IPS-15b (cell line): ENCODE measurements around the gene CCBE1.

Source experiments
- H3K27me3 ChIP-seq: one replicate; pipeline ENCODE4 v1.6.1; 2013; ENCODE audit warnings: low read length; ENCODE audit not compliant: control insufficient read depth, insufficient read depth
- H3K36me3 ChIP-seq: one replicate; pipeline ENCODE4 v1.6.1; 2013; ENCODE audit warnings: low read length; ENCODE audit not compliant: control insufficient read depth, insufficient read depth
- H3K4me1 ChIP-seq: one replicate; pipeline ENCODE4 v1.6.1; 2013; ENCODE audit warnings: mild to moderate bottlenecking, low read length; ENCODE audit not compliant: control insufficient read depth, insufficient read depth
- H3K4me3 ChIP-seq: one replicate; pipeline ENCODE4 v1.5.1; 2013; ENCODE audit warnings: low read depth, low read length
- H3K9ac ChIP-seq: one replicate; pipeline ENCODE4 v1.6.1; 2013; ENCODE audit warnings: low read depth, mild to moderate bottlenecking, low read length
- H3K9me3 ChIP-seq: one replicate; pipeline ENCODE4 v1.6.1; 2013; ENCODE audit warnings: mild to moderate bottlenecking, low read length; ENCODE audit not compliant: control insufficient read depth, insufficient read depth

Gene CCBE1

DNA sequence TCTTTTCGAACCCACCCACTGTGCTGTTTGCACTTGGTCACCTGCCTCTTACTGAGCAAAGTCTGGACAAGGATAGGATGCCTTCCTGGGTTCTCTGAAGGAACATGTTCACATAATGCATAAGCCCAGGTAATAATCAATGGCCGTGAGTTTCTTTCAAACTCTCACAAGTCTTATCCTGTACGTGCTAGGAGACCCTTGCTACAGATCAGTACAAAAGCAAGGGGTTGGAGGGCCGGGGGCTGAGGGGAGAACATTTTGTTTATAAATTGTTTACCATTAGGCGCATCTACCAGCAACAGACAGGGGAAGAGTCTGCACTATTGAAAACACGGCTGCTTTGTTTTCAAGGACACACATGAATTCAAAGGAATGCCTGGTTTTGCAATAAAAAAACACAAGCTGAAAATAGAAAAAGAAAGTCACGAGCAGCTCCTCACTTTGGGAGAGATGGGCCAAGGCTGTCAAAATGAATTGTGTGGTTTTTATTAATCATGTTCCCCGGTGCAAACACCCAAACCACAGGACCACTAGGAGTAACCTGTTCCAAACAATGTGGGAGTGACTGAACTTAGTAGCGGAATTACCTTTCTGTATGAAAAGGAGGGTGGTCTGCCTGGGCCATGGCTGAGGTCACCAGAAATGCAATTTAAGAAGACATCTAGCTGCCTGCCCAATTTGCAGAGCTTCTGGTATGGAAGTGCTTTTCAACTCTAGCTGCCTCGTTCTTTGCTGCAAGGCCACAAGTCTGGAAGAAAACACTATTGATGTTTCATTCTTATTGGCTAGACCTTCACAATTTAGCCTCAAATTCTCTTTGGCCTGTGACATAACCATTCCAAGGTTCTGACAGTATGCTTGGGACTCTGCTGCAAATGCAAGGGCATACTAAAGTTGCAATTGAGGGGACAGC, 73.5 kb downstream of the CCBE1 start:
- no peaks in the 10 kb centered on the region for H3K9me3 ChIP-seq
- H3K36me3 ChIP-seq: no peaks in the 10 kb centered on the region
- H3K4me1 ChIP-seq: no peaks in the 10 kb centered on the region
- H3K9ac ChIP-seq: no peak overlapping the region
- no peaks in the 10 kb centered on the region for H3K27me3 ChIP-seq
- H3K4me3 ChIP-seq: no peak overlapping the region

DNA sequence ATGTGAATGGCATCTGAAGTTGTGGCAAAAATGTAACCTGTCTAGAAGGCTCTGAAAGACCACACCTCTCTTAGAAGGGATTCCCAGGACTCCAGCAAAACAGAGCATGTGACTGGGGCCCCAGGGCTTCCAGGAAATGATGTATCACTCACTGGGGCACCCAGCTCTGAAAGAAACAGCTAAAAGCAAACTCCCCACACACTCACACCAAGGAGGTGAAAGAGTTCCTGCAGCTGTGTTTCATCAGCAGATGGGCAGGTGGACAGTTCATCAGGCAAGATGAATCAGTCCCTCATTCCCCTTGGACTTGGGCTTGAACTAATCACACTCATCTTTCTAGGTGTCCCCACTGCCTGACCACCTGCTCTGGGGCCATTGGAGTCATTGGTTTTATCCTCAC, 76.2 kb downstream of the CCBE1 start:
- Histone ChIP-seq H3K36me3 (no peaks in the 10 kb centered on the region), H3K27me3 (no peaks in the 10 kb centered on the region)

DNA sequence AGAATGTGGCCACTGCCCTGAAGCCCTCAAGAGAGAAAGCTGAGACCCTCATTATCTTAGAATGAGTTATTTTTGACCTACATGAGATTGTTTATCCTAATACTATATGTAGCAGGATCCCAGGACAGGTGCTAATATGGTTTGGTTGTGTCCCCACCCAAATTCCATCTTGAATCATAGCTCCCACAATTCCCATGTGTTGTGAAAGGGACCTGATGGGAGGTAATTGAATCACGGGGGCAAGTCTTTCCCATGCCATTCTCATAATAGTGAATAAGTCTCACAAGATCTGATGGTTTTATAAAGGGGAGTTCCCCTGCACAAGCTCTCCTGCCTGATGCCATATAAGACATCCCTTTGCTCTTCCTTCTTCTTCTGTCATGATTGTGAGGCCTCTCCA, 76.8 kb downstream of the CCBE1 start:
- Histone ChIP-seq H3K4me3 (no peak overlapping the region), H3K4me1 (no peaks in the 10 kb centered on the region), H3K27me3 (no peaks in the 10 kb centered on the region), H3K36me3 (no peaks in the 10 kb centered on the region), H3K9ac (no peak overlapping the region), H3K9me3 (no peaks in the 10 kb centered on the region)

More for the DNA sequence above, 76.2 kb downstream of the CCBE1 start:
- H3K4me1 ChIP-seq: no peaks in the 10 kb centered on the region
- H3K9me3 ChIP-seq: no peaks in the 10 kb centered on the region
- no peak overlapping the region for H3K9ac ChIP-seq
- H3K4me3 ChIP-seq: no peak overlapping the region

DNA sequence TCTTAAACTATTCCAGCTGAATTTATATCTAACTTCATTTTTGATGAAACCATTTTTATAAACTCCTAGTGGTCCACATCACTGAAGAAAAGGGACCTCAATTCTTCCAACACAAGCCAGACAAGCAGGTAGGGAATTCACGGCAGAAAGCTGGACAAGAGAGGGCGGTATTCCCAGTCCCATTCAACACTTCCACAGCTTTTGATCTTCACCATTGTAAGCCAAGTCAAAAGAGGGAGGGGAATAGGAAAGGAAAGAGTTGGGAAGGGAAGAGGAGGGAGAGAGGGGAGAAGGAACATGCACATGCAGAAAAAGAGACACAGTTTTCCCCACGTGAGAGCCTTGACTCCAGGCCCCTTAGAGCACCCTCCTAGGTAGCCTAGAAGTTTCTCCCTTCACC, 77.4 kb downstream of the CCBE1 start:
- Histone ChIP-seq H3K4me3 (no peak overlapping the region), H3K27me3 (no peaks in the 10 kb centered on the region), H3K4me1 (no peaks in the 10 kb centered on the region), H3K9ac (no peak overlapping the region), H3K36me3 (no peaks in the 10 kb centered on the region), H3K9me3 (no peaks in the 10 kb centered on the region)

DNA sequence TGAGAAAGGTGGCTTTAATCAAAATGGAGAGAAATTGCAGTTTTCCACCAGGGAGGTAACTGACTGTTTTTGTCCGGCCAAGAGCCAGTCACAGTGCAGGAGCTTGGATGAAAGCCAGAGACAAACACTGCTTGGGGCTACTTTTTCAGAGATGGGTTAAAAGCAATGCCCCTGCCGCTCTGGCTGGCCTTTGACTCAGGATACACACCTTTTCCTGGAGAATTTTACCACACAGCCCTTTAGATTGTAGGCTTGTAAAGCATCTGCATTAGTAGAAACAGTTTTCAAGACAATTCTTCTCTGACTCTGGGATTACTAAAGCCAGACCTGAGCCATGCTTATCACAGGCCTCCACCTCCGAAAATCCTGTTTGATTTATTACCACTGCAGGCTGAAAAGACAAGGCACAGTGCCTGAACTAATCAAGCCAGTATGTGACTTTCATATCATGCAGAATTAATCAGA, 79.7 kb downstream of the CCBE1 start:
- H3K36me3 ChIP-seq: no peaks in the 10 kb centered on the region
- H3K9ac ChIP-seq: no peak overlapping the region
- no peaks in the 10 kb centered on the region for H3K27me3 ChIP-seq
- no peaks in the 10 kb centered on the region for H3K9me3 ChIP-seq
- H3K4me3 ChIP-seq: no peak overlapping the region
- no peaks in the 10 kb centered on the region for H3K4me1 ChIP-seq

DNA sequence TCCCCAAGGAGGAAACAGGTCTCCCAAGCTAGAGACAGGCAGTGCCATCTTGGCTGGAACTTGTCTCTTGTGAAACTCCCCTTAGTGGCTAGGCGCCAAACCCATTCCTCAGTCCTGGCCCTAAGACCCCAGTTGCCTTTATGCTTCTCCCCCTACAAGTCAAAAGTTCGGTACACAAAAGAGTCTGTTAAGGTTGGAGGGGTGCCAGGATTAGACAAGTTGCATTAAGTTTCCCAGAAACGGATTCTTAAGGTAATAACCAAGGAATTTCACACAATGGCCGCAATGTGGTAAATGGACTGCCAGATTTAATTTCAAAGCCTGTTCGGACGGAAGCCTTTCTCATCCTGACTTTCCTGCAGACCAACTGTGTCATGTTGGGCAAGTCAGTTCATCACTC, 80.7 kb downstream of the CCBE1 start:
- no peaks in the 10 kb centered on the region for H3K9me3 ChIP-seq
- H3K4me1 ChIP-seq: no peaks in the 10 kb centered on the region
- no peaks in the 10 kb centered on the region for H3K36me3 ChIP-seq
- no peaks in the 10 kb centered on the region for H3K27me3 ChIP-seq
- H3K9ac ChIP-seq: no peak overlapping the region
- no peak overlapping the region for H3K4me3 ChIP-seq

DNA sequence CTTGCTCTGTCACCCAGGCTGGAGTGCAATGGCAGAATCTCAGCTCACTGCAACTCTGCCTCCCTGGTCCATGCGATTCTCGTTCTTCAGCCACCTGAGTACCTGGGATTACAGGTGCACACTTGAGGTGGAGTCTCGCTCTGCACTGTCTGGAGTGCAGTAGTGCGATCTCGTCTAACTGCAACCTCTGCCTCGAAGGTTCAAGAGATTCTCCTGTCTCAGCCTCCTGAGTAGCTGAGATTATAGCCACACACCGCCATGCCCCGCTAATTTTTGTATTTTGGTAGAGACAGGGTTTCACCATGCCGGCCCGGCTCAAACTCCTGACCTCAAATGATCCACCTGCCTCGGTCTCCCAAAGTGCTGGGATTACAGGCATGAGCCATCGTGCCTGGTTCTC, 83.3 kb downstream of the CCBE1 start:
- Histone ChIP-seq H3K36me3 (no peaks in the 10 kb centered on the region), H3K9ac (no peak overlapping the region), H3K4me1 (no peaks in the 10 kb centered on the region)

DNA sequence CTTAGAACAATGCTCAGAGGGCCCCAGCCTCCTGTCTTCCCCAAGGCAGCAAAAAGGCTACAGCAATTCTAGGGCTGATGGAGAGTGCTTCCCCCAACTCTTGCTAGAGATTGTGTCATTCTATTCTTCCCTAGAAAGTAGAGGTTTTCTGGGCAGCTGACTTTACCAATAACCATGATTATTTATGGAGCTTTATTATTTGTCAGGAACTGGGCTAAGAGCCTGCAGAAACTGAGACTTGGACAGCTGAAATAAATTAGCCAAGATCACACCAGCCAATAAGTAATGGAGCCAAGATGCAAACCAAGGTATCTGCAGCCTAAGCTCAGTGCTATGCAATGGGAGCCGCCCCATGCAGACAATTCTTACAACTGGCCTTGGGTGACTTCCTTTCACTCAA, 84.8 kb downstream of the CCBE1 start:
- Histone ChIP-seq H3K27me3 (no peaks in the 10 kb centered on the region), H3K4me1 (no peaks in the 10 kb centered on the region), H3K9ac (no peak overlapping the region), H3K9me3 (no peaks in the 10 kb centered on the region), H3K4me3 (no peak overlapping the region), H3K36me3 (no peaks in the 10 kb centered on the region)

More for the DNA sequence above, 83.3 kb downstream of the CCBE1 start:
- Histone ChIP-seq H3K4me3 (no peak overlapping the region), H3K27me3 (no peaks in the 10 kb centered on the region), H3K9me3 (no peaks in the 10 kb centered on the region)

DNA sequence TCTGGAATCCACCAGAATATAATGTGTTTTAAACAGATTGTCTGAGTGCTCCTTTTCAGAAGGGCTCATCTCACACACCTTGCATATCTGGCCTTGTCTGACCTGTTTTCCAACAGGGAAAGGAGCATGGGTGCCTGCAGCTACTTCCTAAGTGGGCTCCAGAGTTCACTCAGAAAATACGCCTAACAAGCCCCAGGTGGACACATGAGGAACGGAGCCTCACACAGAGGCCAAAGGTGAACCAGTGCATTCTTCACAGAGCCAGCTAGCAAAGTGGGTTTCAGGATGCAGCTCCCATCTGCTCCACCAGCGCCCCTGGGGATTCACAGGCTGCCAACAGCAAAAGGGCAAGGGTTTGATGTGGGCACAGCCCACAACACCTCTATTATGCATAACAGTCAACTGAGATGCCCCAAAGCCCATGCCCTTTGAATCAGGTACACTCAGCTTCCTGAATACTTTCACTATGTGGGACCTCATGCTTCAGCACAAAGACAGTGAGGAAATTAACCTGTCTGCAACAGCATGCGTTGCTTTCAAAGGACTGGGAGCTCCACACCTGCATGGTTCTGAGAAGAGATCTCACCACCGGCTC, 86.6 kb downstream of the CCBE1 start:
- H3K9me3 ChIP-seq: no peaks in the 10 kb centered on the region
- no peak overlapping the region for H3K4me3 ChIP-seq
- no peaks in the 10 kb centered on the region for H3K4me1 ChIP-seq
- H3K27me3 ChIP-seq: no peaks in the 10 kb centered on the region
- H3K9ac ChIP-seq: no peak overlapping the region
- no peaks in the 10 kb centered on the region for H3K36me3 ChIP-seq

DNA sequence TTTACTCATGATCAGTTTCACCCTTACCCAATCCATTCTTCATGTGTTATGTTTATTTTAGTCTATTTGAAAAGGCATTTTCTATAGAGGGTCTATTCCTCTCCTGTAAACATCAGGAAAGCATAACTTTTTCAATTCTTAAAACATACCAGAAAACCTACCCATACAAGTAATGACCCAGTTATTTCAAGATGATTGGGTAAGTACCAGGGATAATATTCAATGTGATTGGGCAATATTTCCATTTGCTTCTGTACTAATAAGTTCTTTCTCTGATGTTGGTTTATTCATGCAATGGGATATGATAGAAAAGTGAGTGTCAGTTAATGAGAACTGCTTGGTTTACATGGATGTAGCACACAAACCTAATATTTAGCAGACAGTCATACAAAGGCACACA, 87.6 kb downstream of the CCBE1 start:
- no peaks in the 10 kb centered on the region for H3K36me3 ChIP-seq
- H3K4me3 ChIP-seq: no peak overlapping the region

DNA sequence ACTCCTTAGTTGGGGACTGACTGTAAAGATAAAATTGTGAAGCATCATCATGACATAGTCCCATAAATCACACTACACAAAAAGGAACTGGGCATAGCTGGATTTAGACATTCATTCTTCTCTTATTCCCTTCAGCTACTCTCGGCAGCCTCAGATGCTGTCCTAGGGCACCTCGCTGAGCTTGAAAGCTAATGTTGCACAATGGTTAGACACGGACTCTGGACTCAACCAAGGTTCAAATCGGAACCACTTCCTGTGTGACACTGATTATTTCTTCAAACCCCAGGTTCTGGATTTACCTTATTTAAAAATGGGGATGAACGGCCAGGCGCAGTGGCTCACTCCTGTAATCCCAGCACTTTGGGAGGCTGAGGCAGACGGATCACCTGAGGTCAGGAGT, 89.8 kb downstream of the CCBE1 start:
- H3K4me1 ChIP-seq: no peaks in the 10 kb centered on the region
- no peak overlapping the region for H3K9ac ChIP-seq
- H3K4me3 ChIP-seq: no peak overlapping the region
- H3K27me3 ChIP-seq: no peaks in the 10 kb centered on the region
- no peaks in the 10 kb centered on the region for H3K36me3 ChIP-seq
- no peaks in the 10 kb centered on the region for H3K9me3 ChIP-seq

More for the DNA sequence above, 87.6 kb downstream of the CCBE1 start:
- no peaks in the 10 kb centered on the region for H3K27me3 ChIP-seq
- H3K9ac ChIP-seq: no peak overlapping the region
- H3K4me1 ChIP-seq: no peaks in the 10 kb centered on the region
- H3K9me3 ChIP-seq: no peaks in the 10 kb centered on the region

DNA sequence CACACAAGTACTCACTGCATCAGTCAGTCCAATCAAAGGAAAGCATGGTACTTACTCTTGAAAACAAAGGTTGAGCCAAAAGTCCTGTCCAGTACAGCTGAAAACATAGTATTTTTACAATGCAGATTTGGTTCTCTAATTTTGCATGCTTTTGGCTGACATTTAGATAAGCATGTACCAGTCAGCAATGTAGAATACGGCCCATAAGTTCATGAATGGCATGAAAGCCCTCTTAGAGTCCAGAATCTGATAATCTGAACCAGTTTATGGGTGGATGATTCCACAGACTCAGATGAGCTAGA, 90.2 kb downstream of the CCBE1 start:
- Histone ChIP-seq H3K4me3 (no peak overlapping the region), H3K36me3 (no peaks in the 10 kb centered on the region), H3K9me3 (no peaks in the 10 kb centered on the region), H3K27me3 (no peaks in the 10 kb centered on the region), H3K9ac (no peak overlapping the region), H3K4me1 (no peaks in the 10 kb centered on the region)
